AG04449 (cell line): ENCODE data around the gene FOXN1.

Experiments
- CTCF ChIA-PET: fragments of 350-600 bp; formaldehyde crosslinking; extraction: SDS; loops from one replicate; lab custom pipeline; 2021; ENCODE audit warnings: antibody characterized with exemption; lab: Yijun Ruan, JAX
- POLR2A ChIA-PET: fragments of 400-600, 350-600 bp; formaldehyde crosslinking; extraction: SDS; loops from one replicate; lab custom pipeline; 2020; ENCODE audit warnings: antibody characterized with exemption, inconsistent platforms; lab: Yijun Ruan, JAX
- DNase-seq: peaks from one replicate; pipeline ENCODE4 v3.0.0-alpha.2; 2010; ENCODE audit warnings: low read depth, low spot score
- H3K4me3 ChIP-seq: 2 replicates; pipeline ENCODE4 v1.5.1; 2011; ENCODE audit warnings: low read depth, mild to moderate bottlenecking, control low read depth, low read length
- TF ChIP-seq, protein P1 (sequence below): IDR thresholded peaks from one replicate; pipeline ENCODE4 v1.5.1; 2011; ENCODE audit warnings: mild to moderate bottlenecking, moderate library complexity, low read length, control low read depth, inconsistent platforms; ENCODE audit not compliant: insufficient read depth; ENCODE audit errors: missing control alignments

FOXN1 gene

DNA sequence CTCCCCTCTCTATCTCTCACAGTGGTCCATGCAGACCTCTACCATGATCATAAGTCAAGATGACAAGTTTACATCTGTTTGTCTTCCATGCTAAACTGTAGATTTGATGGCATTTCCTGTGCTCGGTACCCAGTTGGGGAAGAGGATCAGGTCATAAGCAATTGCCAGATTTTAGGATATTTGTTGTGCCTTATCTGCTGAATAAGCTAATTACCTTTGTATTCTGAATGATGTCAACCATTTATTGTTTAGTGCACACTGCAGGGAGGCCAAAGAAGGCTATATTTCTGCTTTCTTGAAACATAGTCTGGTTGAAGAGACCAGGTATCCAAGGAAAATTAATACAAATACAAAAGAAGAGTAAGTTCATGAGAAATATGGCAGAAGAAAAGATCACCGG, 76.4 kb downstream of the FOXN1 start:
- POLR2A ChIA-PET, result no interaction called here

DNA sequence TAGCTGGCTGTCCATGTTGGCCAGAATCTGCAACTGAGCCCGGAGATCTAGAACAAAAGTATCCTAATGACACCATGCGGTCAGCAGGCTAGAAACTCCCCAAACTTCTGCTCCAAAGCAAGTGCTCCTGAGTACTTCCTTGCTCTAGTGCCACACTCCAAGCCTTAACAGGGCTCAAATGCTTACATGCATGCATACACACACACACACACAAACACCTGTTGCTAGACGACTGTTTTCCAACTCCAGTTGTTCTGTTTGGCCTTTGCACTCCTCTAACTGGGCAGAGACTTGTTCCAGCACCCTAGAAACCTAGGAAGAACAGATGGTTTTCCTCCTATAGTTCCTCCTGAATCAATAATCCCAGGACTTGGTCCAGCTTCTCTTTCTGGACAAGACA, 78.3 kb downstream of the FOXN1 start:
- no peak for DNase-seq
- H3K4me3 ChIP-seq, result no peak overlapping the region
- POLR2A ChIA-PET, result no interaction called here
- CTCF ChIA-PET, result interaction anchor here (1.2 to 1.5 kb wide), 3 partner anchors 12 to 89 kb away, joined by 3 to 4 read pairs (median 3); no protein-coding TSS in a partner anchor
- TF ChIP-seq, protein P1, sequence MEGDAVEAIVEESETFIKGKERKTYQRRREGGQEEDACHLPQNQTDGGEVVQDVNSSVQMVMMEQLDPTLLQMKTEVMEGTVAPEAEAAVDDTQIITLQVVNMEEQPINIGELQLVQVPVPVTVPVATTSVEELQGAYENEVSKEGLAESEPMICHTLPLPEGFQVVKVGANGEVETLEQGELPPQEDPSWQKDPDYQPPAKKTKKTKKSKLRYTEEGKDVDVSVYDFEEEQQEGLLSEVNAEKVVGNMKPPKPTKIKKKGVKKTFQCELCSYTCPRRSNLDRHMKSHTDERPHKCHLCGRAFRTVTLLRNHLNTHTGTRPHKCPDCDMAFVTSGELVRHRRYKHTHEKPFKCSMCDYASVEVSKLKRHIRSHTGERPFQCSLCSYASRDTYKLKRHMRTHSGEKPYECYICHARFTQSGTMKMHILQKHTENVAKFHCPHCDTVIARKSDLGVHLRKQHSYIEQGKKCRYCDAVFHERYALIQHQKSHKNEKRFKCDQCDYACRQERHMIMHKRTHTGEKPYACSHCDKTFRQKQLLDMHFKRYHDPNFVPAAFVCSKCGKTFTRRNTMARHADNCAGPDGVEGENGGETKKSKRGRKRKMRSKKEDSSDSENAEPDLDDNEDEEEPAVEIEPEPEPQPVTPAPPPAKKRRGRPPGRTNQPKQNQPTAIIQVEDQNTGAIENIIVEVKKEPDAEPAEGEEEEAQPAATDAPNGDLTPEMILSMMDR, result no peak

More for the DNA sequence above, 76.4 kb downstream of the FOXN1 start:
- CTCF ChIA-PET, result interaction anchor here (0.9 to 1.5 kb wide), 2 partner anchors 11 to 30 kb away, joined by 3 read pairs; partner anchors contain the start of gene PIGS
- H3K4me3 ChIP-seq, result no peak overlapping the region
- TF ChIP-seq, protein P1, result no peak
- DNase-seq, result no peak

DNA sequence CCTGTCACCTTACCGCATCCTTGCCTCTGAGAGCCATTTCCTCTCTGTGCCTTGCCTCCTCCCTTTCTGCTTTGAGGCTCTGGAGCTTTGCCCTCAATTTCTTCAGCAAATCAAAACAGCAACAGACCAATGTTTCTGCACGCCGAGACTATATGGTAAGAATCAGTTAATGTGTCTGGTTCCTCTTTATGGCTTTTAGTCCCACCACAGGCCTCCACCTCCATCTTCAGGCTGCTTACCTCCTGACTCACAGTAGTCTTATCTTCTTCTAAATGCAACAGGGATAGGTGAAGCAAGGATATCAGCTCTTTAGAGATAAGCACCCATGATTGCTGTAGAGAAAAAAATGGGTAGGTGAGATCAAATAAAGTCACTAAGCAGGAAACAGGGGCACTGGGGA, 79.7 kb downstream of the FOXN1 start:
- ChIA-PET POLR2A (no interaction called here), CTCF (interaction anchor here (1.8 kb wide), 1 partner anchor 14 kb away, joined by 5 read pairs; the partner anchor contains the start of gene PIGS)
- H3K4me3 ChIP-seq, result no peak overlapping the region

More for the DNA sequence above, 79.7 kb downstream of the FOXN1 start:
- TF ChIP-seq, protein P1, result no peak
- DNase-seq, result no peak
